Mesenteric fat pad (tissue), 1 donor: ENCODE measurements around the gene RABEP2. TPM values are rescaled to one million over a fixed set of nuclear protein-coding genes. Genes with fewer than 3 reads are reported as not detected.
"Not testable (repeated sequence)": the region's sequence is repeated elsewhere in the genome, so short reads cannot be mapped to it uniquely, and the experiment has no call there.

Experiments used
- DNase-seq: peaks from one replicate; pipeline ENCODE4 v3.0.0-alpha.2; 2020; ENCODE audit warnings: low spot score
- total RNA-seq: library from RNA; stranded (reverse); fragmentation: NEBNext Ultra II Directional; extraction: Animal tissue kit (Norgen Biotek cat#: 25700); gene quantifications from one replicate; pipeline ENCODE4 v1.2.1, GENCODE V29; 2021
- donor health status: DM: yes; HTN: yes; CAD: no.

The RABEP2 gene
- total RNA-seq, 1 donor from 2014 or later, result 7.5 TPM

- DNase-seq, result peak; percentile 95
Observed at GRCh38 chr16:28879841-28880588, 45.0 kb downstream of the RABEP2 start.

GRCh38 chr16:28879261-28879840 is 45.7 kb downstream of the RABEP2 start:
- DNase-seq, result no peak

DNA sequence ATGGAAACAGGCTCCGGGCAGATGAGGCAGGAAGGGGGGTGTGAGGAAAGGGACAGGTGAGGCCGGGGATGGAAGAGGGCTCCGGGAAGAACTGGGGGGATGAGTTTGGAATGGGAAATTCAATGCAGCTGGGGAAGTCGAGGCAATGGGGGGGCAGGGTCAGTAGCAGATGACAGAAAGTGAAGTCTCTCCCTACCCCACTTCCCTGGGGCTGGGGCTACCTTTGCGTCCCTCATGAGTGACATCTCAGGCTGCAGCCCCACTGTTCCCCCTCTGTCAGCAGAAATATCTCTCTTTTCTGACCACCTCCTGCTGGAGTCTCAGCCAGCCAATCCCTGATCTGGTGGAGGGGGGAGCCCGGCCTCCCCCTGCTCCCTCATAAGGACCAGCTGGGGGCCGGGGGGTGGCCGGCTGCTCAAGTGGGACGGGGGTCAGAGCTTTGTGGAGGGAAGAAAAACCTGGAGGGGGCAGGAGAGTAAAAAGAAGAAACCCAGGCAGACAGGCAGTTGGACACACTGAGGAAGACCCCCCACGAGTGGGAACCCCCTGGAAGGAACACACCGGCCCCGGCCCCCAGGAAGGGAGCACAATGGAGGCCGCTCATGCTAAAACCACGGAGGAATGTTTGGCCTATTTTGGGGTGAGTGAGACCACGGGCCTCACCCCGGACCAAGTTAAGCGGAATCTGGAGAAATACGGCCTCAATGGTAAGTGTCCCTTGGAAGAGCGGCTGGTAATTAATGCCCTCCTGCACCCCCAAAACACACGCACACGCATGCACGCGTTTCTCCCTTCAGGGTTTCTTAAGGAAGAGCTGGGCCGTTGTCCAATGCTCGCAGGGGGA is 46.7 kb downstream of the RABEP2 start, which contains the start of gene ATP2A1:
TSS of gene ATP2A1 (plus strand) at position 406 of the 844 bp plus-strand sequence. CDS start at position 590, 184 bp downstream.
- no peak for DNase-seq

DNA sequence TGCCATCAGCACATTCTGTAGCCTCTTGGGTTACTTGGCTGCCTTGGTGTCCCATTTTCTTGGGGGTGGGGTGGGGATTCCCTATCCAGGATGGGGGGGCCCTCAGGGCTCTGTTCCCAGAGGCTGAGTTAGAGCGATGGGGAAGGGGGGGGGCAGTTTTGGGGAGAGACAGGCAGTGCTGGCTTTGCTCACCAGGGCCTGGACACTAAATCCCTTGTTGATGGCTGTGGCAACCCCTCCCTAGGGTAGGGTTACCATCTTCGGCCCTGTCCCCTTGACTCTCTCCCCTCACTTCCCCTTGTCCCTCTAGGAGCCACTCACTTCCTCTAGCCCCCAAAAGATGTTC is 47.4 kb downstream of the RABEP2 start:
- DNase-seq, result no peak

- DNase-seq, result no peak
Observed at GRCh38 chr16:28876973-28877654, 47.9 kb downstream of the RABEP2 start.

DNA sequence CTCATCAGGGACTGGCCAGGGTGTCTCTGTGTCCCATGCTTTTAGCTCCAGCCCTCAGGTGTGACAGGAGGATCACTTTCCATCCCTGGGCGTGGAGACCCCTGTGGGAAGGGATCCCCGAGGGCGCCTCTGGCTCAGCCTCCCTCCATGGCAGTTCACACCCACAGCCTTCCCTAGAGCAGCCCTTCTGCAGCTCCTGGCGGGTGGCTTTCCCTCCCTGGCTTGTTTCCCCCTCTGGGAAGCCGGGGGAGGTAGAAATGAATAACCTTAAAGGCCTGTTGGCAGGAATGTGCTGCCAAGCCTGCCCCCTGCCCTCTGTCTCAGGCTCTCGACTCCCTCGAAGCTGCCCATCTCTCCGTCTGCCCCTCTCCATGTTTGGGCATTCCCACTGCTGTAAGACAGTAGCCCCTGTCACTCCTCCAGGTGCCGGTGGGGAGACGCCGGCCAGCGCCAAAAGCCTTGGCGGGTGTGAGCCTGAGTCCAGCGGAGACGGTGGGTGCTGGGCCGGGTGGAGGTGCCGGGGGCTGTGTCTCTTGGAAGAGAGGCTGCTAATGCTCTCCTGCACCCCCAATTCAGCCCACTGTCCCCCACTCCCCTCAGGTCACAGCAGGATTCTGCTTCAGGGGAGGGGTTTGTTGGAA is 48.9 kb downstream of the RABEP2 start:
- DNase-seq, result no peak

- DNase-seq, result no peak
Observed at GRCh38 chr16:28875134-28876018, 49.7 kb downstream of the RABEP2 start.

- no peak for DNase-seq
Observed at GRCh38 chr16:28874406-28874805, 50.6 kb downstream of the RABEP2 start.

DNA sequence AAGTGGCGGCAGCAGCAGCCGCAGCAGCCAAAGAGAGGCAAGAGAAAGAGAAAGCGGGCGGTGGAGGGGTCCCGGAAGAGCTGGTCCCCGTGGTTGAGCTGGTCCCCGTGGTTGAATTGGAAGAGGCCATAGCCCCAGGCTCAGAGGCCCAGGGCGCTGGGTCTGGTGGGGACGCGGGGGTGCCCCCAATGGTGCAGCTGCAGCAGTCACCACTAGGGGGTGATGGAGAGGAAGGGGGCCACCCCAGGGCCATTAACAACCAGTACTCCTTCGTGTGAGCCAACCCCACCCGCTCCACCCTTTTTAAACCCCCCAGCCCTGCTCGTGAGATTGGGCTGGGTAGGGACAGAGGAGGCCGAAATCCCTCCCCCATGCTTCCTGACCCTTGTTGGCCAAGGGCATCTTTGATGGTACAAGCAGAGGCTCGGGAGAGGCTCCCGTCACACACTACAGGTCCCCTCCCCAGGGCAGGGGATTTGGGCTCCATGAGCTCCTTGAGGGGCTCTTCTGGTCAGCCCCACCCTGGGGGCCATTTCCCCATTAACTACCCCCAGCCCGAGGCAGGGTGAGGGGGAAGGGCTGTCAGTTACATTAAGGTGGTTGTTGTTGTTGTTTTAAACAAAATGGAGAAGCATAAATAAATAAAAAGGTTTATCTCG is 51.4 kb downstream of the RABEP2 start:
- DNase-seq, result no peak

- no peak for DNase-seq
Observed at GRCh38 chr16:28872952-28873351, 52.1 kb downstream of the RABEP2 start.

GRCh38 chr16:28869201-28869600 is 55.8 kb downstream of the RABEP2 start:
- no peak for DNase-seq

DNA sequence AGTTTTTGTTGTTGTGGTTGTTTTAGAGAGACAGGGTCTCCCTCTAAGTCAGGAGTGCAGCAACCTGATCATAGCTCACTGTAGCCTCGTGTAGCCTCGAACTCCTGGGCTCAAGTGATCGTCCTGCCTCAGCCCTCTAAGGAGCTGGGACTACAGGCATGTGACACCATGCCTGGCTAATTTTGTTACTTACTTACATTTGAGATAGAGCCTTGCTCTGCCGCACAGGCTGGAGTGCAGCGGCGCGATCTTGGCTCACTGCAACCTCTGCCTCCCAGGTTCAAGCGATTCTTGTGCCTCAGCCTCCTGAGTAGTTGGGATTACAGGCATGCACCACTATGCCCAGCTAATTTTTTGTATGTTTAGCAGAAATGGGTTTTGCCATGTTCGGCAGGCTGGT is 57.4 kb downstream of the RABEP2 start:
- not testable (repeated sequence) for DNase-seq

- no peak for DNase-seq
Observed at GRCh38 chr16:28867241-28867640, 57.8 kb downstream of the RABEP2 start.

- DNase-seq, result no peak
Observed at GRCh38 chr16:28866454-28866804, 58.6 kb downstream of the RABEP2 start.

DNA sequence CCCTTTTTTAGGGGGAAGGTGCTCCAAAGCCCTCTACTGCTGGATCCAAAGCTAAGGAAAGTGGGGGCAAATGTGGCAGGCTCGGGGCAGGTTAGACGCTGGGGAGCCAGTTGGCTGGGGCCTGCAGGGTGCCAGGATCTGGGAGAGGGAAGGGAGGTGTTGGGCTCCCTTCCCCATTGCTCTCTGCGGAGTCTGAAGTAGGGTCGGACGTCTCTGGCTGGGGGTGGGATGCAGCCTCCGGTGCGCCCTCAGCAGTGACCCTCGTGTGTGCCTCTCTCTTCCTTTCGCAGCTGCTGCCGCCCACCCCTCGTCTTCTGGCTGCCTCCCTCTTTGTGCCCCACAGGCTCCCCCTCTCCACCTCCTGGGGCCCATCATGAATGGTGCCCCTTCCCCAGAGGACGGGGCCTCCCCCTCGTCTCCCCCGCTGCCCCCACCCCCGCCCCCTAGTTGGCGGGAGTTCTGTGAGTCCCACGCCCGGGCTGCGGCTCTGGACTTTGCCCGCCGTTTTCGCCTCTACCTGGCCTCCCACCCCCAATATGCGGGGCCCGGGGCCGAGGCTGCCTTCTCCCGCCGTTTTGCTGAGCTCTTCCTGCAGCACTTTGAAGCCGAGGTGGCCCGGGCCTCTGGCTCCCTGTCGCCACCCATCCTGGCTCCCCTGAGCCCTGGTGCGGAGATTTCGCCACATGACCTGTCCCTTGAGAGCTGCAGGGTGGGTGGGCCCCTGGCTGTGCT is 59.1 kb downstream of the RABEP2 start:
- no peak for DNase-seq

- no peak for DNase-seq
Observed at GRCh38 chr16:28865001-28865688, 59.9 kb downstream of the RABEP2 start.

DNA sequence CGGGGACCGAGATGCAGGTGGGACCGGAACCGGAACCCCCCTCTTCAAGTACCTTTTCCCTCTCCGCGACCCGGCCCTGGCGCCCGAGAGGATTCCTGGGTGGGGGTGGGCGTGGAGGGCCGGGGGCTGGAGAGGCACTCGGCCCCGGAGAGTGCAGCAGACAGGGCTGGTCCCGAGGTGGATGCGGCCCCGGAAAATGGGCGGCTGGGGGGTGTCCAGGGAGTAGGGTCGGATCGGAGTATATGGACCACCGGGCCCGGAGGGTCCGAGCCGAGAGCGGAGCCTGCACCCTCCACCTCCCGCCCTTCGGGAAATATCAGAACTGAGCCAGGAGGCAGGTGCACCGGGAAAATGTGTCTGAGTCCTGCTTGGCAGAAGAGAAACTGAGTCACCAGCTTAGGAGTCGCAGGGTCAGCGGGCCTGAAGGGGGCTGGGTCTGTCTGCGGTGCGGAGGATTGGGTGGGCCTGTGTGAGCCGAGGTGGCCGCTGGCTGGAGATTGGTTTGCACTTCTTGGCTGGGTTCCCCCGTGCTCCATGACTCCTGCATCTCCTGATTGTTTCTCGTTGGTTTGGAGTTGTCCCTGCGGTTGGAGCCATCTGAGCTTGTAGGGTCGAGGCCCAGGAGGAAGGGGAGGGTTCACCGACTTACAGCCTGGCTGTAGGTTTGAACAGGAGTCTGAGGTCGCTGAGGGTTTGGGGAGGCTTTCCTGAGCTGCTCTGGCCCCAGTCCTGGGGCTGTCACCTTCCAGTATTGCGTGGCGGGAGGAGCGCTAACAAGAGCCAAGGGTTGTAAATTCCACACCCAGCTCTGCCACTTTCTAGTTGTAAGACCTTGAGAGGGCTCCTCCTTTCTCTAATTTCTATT is 60.9 kb downstream of the RABEP2 start:
- no peak for DNase-seq
